Measurements from ENCODE around the gene LRRC1. TPM values are rescaled to one million over a fixed set of nuclear protein-coding genes. Genes with fewer than 3 reads are reported as not detected.

LRRC1 gene
- total RNA-seq, 4 donors from 2014 or later: 71.0 to 151 (median 91.6) TPM

DNA sequence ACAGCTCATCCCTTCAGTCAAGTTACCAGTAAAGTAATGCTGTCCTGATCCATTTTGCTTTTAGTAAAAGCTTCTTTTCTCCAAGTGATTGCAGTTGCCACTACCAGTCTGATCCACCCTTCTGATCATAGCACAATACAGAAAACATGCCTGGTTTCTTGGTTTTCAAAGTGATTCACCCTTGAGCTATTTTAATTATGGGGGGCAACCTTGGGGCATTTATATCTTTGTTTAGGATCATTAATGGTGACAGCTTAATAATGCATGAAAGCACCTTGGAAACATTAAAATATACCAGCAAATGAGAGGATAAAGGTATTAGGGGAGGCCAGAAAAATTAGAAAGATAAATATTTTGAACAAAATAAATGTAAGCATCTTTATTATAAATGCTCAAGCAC is 38.4 kb downstream of the LRRC1 start:
- Histone ChIP-seq H3K27me3 (no peaks in the 10 kb centered on the region), H3K36me3 (no peaks in the 10 kb centered on the region), H3K9me3 (no peaks in the 10 kb centered on the region), H3K27ac (no peak overlapping the region), H3K4me3 (no peak overlapping the region), H3K4me1 (peaks cover 25 to 62% (median 33%) of the 10 kb centered on the region in 4 donors)
- intact Hi-C loops (cut with DNase I; ENCODE audit: low total_unique reads): no loop called here
- in situ Hi-C loops (cut with MboI; ENCODE audit: low pct_ligation_motif_present in 1 of 4, low pct_unique_long_range_greater_than_20kb in 1 of 4, low sequenced_read_pairs in 3 of 4): no loop called here
- no peak for DNase-seq
- TF ChIP-seq EP300 (IDR thresholded peaks at IDR 0.05; ENCODE audit: low read depth) (no peak), POLR2AphosphoS5 (IDR thresholded peaks at IDR 0.05) (no peak)
- TF ChIP-seq, protein P1, sequence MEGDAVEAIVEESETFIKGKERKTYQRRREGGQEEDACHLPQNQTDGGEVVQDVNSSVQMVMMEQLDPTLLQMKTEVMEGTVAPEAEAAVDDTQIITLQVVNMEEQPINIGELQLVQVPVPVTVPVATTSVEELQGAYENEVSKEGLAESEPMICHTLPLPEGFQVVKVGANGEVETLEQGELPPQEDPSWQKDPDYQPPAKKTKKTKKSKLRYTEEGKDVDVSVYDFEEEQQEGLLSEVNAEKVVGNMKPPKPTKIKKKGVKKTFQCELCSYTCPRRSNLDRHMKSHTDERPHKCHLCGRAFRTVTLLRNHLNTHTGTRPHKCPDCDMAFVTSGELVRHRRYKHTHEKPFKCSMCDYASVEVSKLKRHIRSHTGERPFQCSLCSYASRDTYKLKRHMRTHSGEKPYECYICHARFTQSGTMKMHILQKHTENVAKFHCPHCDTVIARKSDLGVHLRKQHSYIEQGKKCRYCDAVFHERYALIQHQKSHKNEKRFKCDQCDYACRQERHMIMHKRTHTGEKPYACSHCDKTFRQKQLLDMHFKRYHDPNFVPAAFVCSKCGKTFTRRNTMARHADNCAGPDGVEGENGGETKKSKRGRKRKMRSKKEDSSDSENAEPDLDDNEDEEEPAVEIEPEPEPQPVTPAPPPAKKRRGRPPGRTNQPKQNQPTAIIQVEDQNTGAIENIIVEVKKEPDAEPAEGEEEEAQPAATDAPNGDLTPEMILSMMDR (IDR thresholded peaks at IDR 0.05): no peak

DNA sequence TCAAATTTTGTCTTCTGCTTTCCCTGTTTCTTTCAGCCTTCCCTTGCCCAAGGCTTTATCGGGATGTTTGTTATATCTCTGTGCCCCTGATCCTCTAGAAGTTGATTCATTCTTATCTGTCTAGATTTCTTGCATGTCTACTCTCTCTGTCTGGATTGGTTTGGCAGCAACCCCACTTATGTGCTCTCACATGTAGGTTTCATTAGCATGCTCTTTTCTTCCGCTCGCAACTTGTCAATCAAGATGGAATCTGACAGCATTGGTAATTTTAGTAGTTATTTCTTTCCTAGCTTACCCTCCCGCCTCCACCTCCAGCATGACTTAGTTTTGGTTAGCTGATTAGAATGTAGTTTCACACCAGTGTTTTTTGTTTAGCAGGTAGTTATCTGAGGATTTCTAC is 39.3 kb downstream of the LRRC1 start:
- no peak for TF ChIP-seq POLR2AphosphoS5 (IDR thresholded peaks at IDR 0.05)
- no peak for TF ChIP-seq EP300 (IDR thresholded peaks at IDR 0.05; ENCODE audit: low read depth)
- TF ChIP-seq, protein P1 (IDR thresholded peaks at IDR 0.05): no peak
- TF ChIP-seq POLR2A (IDR thresholded peaks at IDR 0.05): no peak
- in situ Hi-C loops (cut with MboI; ENCODE audit: low pct_ligation_motif_present in 1 of 4, low pct_unique_long_range_greater_than_20kb in 1 of 4, low sequenced_read_pairs in 3 of 4): no loop called here
- H3K4me3 ChIP-seq: no peak overlapping the region
- H3K9me3 ChIP-seq: no peaks in the 10 kb centered on the region
- no peaks in the 10 kb centered on the region for H3K36me3 ChIP-seq
- H3K27me3 ChIP-seq: no peaks in the 10 kb centered on the region
- intact Hi-C loops (cut with DNase I; ENCODE audit: low total_unique reads): no loop called here
- no peak overlapping the region for H3K27ac ChIP-seq
- peaks cover 16 to 61% (median 23%) of the 10 kb centered on the region in 4 donors for H3K4me1 ChIP-seq
- WGBS, 2 donors (ENCODE audit: low coverage in 1 of 2): 87 to 94% methylated on average over 4 of the region's 4 CpGs
- no peak for DNase-seq

DNA sequence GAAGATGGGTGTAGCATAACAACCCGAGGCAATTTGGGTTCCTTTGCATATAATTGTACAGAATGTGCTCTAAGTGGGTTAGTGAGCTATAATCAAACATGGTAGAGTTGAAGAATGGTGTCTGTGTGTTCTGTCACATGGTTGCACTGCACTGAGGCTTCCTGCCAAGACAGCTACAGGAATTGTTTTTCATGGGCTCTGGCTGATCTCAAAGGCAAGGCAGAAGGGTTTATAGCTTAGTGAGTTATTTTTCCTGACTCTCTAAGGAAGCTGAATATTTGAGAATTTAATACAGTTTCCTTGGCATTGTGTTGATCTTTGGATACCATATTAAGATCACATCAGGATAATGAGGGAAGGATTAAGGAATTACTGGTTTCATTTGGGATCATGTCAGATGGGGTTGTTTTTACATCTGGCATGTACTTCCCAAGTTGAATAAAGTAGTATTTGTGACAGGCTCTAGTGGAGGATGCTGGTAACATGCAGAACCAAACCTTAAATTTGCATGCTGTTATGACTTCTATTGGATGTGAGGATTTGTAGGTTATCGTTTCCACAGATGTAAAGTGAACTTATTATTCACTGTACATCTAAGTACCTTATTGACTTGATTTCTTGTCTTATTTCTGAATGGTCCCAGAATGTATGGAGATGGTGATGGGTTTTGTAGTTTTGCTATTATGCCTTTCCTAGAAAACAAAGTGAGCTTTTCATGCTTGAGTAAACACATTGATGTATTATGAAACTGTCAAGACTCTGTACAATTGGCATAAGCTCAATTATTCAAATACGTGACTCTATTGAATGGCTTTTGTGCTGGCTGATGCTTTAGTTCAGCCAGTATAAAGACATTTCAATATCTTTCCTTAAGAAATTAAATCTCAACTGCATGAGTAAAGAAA is 43.3 kb downstream of the LRRC1 start:
- in situ Hi-C loops (cut with MboI; ENCODE audit: low pct_ligation_motif_present in 1 of 4, low pct_unique_long_range_greater_than_20kb in 1 of 4, low sequenced_read_pairs in 3 of 4) (no loop called here), intact Hi-C loops (cut with DNase I; ENCODE audit: low total_unique reads) (loop anchor here (5.0 kb wide), 1 partner anchor 799 kb away; no protein-coding TSS in a partner anchor)
- peaks cover 0 to 29% (median 3%) of the 10 kb centered on the region in 4 donors for H3K4me1 ChIP-seq
- H3K9me3 ChIP-seq: peaks cover 0 to 5% of the 10 kb centered on the region in 2 donors
- H3K27me3 ChIP-seq: no peaks in the 10 kb centered on the region
- 42 to 47% methylated on average over 3 of the region's 3 CpGs for WGBS, 2 donors (ENCODE audit: low coverage in 1 of 2)
- H3K4me3 ChIP-seq: no peak overlapping the region
- TF ChIP-seq POLR2AphosphoS5 (IDR thresholded peaks at IDR 0.05): peak; percentile 57 to 80 (median 74)
- no peak for TF ChIP-seq POLR2A (IDR thresholded peaks at IDR 0.05)
- TF ChIP-seq, protein P1 (IDR thresholded peaks at IDR 0.05): peak in 2 of 5 experiments; percentile 8 to 29
- H3K27ac ChIP-seq: peak overlapping the region in 3 of 4 donors; percentile 29 to 66 (median 50)
- DNase-seq: no peak
- H3K36me3 ChIP-seq: no peaks in the 10 kb centered on the region

DNA sequence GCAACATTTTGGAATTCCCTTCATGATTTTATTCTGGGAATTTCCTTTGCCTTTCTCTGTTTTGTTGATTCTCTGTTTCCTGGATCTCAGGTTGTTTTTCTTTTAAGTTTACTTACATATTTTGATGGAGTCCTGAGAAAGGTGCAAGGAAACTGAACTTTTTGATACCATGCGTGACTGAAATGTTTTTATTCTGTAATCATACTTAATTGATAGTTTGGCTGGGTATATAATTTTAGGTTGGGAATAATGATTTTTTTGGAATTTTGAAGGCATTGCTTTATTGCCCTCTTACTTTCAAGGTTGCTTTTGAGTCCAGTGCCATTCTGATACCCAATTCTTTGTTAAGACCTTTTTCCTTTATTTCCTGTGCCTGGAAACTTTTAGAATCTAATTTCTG is 45.2 kb downstream of the LRRC1 start:
- in situ Hi-C loops (cut with MboI; ENCODE audit: low pct_ligation_motif_present in 1 of 4, low pct_unique_long_range_greater_than_20kb in 1 of 4, low sequenced_read_pairs in 3 of 4): no loop called here
- peaks cover 0 to 5% of the 10 kb centered on the region in 2 donors for H3K9me3 ChIP-seq
- H3K27me3 ChIP-seq: no peaks in the 10 kb centered on the region
- no peak overlapping the region for H3K27ac ChIP-seq
- no peak for DNase-seq
- no peak overlapping the region for H3K4me3 ChIP-seq
- intact Hi-C loops (cut with DNase I; ENCODE audit: low total_unique reads): no loop called here
- 98 to 100% methylated on average over 1 of the region's 1 CpG for WGBS, 2 donors (ENCODE audit: low coverage in 1 of 2)
- peaks cover 0 to 24% (median 3%) of the 10 kb centered on the region in 4 donors for H3K4me1 ChIP-seq
- no peak for TF ChIP-seq POLR2A (IDR thresholded peaks at IDR 0.05)
- TF ChIP-seq, protein P1 (IDR thresholded peaks at IDR 0.05): no peak
- TF ChIP-seq EP300 (IDR thresholded peaks at IDR 0.05; ENCODE audit: low read depth): no peak
- no peak for TF ChIP-seq POLR2AphosphoS5 (IDR thresholded peaks at IDR 0.05)
- no peaks in the 10 kb centered on the region for H3K36me3 ChIP-seq
